Subcutaneous adipose tissue (tissue), 4 donors: ENCODE results near the gene HFE. TPM values are rescaled to one million over a fixed set of nuclear protein-coding genes. Genes with fewer than 3 reads are reported as not detected.

Experiments used
- CTCF ChIP-seq: fragments of 450-650 bp; IDR thresholded peaks from one replicate; pipeline ENCODE4 v1.5.1; 2016; ENCODE audit warnings: low read depth, mild to moderate bottlenecking, control low read depth, antibody characterized with exemption, moderate library complexity
- total RNA-seq, 4 donors: library from RNA; depleted of rRNA; stranded (reverse); fragments of >200 nt; gene quantifications; one replicate each; pipeline ENCODE4 v1.1.0, GENCODE V29; 2016

Gene HFE
- total RNA-seq, 4 donors from 2014 or later = 8.1 to 11.2 (median 9.7) TPM

- no peak for TF ChIP-seq CTCF
Measured at GRCh38 chr6:26113570-26113969, 26.3 kb downstream of the HFE start.

- TF ChIP-seq CTCF = no peak
Measured at GRCh38 chr6:26115226-26115625, 28.0 kb downstream of the HFE start.

- no peak for TF ChIP-seq CTCF
Measured at GRCh38 chr6:26116267-26116666, 29.0 kb downstream of the HFE start.

GRCh38 chr6:26118999-26119398 is 31.8 kb downstream of the HFE start:
- no peak for TF ChIP-seq CTCF

- TF ChIP-seq CTCF = no peak
Measured at GRCh38 chr6:26120807-26121140, 33.5 kb downstream of the HFE start.

GRCh38 chr6:26121141-26122004 is 34.1 kb downstream of the HFE start:
- TF ChIP-seq CTCF = no peak

- no peak for TF ChIP-seq CTCF
Measured at GRCh38 chr6:26122005-26122388, 34.8 kb downstream of the HFE start.
